Naive B cell (primary cell): ENCODE data around the gene TTC9B. TPM values are rescaled to one million over a fixed set of nuclear protein-coding genes. Genes with fewer than 3 reads are reported as not detected.

Source experiments
- ATAC-seq, 2 donors: fragments of 150-1000 bp; cut with Tn5 transposase; 2 replicates each; pipeline ENCODE4 v1.10.0; 2021; ENCODE audit warnings: low read depth in 2 of 2, mild to moderate bottlenecking in 2 of 2, moderate library complexity in 2 of 2
- DNase-seq: peaks from one replicate; pipeline ENCODE4 v3.0.0; 2022
- H3K27ac Mint-ChIP-seq, 6 donors: one replicate each; pipeline ENCODE4 v1.8.0; 2020 to 2022; ENCODE audit warnings: mild to moderate bottlenecking in 6 of 6, mixed read lengths in 6 of 6, moderate library complexity in 5 of 6, inconsistent platforms in 2 of 6
- H3K27me3 Mint-ChIP-seq, 3 donors: one replicate each; pipeline ENCODE4 v1.8.0; 2021 to 2022; ENCODE audit warnings: mixed read lengths in 3 of 3, mild to moderate bottlenecking in 1 of 3
- H3K36me3 Mint-ChIP-seq, 2 donors: one replicate each; pipeline ENCODE4 v1.8.0; 2020 to 2022; ENCODE audit warnings: mixed read lengths in 2 of 2, inconsistent platforms in 1 of 2, mild to moderate bottlenecking in 1 of 2
- H3K4me1 Mint-ChIP-seq, 3 donors: one replicate each; pipeline ENCODE4 v1.8.0; 2020 to 2022; ENCODE audit warnings: mixed read lengths in 3 of 3, inconsistent platforms in 1 of 3, mild to moderate bottlenecking in 1 of 3, moderate library complexity in 1 of 3
- H3K4me3 Mint-ChIP-seq, 8 donors: one replicate each; pipeline ENCODE4 v1.8.0; 2020 to 2022; ENCODE audit warnings: mild to moderate bottlenecking in 8 of 8, mixed read lengths in 8 of 8, moderate library complexity in 8 of 8, inconsistent platforms in 2 of 8
- H3K9me3 Mint-ChIP-seq, 7 donors: one replicate each; pipeline ENCODE4 v1.8.0; 2020 to 2022; ENCODE audit warnings: mixed read lengths in 7 of 7, mild to moderate bottlenecking in 5 of 7, inconsistent platforms in 2 of 7, moderate library complexity in 1 of 7
- polyA plus RNA-seq, 6 donors: library from polyadenylated mRNA; unstranded; fragments of 300-500 nt; fragmentation: Illumina TruSeq; gene quantifications; one replicate each; pipeline ENCODE4 v1.2.3, GENCODE V29; 2021; ENCODE audit warnings: low read depth in 6 of 6

TTC9B gene
- polyA plus RNA-seq, 6 donors from 2014 or later = not detected

DNA sequence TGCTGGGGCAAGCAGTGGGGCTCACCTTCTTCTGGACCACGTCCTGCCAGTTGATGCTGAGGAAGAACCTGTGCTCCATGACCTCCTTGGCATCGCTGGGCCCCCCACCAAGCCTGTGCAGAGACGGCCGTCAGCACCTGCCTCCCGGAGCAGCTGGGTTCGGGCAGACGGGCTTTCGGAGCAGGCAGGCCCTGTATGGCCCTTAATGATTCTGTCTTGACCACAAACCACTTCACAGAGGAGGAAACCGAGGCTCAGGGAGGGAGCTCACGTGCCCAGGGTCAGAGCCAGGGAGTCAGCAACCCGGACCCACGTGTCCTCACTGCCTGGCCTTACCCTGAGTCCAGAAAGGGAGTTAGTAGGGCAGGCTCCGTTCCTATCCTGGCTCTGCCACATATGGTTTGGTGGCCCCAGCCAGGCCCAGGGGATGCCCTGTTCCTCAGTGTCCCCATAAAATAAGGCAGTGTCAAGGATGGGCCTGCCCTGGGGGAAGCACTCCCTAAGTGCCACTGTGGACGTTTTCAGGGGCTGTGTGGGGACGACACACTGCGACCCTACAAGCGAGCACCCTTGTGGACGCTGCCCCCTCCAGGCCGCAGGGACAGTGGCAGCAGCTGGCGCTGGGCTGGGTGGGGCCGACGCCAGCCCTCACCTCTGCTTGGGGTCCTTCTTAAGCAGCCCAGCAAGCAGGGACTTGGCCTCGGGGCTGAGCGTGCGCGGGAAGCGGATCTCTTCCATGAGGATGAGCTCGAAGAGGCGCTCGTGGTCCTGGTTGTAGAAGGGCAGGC is 17.2 kb upstream of the TTC9B start:
- peaks cover 0 to 3% (median 0%) of the 10 kb centered on the region in 3 donors for H3K4me1 Mint-ChIP-seq
- peaks cover 5 to 25% of the 10 kb centered on the region in 2 donors for H3K36me3 Mint-ChIP-seq
- DNase-seq (no peak), ATAC-seq (no peak)
- no peak overlapping the region for H3K27ac Mint-ChIP-seq
- H3K4me3 Mint-ChIP-seq = no peak overlapping the region
- H3K9me3 Mint-ChIP-seq = no peaks in the 10 kb centered on the region
- H3K27me3 Mint-ChIP-seq = no peaks in the 10 kb centered on the region

DNA sequence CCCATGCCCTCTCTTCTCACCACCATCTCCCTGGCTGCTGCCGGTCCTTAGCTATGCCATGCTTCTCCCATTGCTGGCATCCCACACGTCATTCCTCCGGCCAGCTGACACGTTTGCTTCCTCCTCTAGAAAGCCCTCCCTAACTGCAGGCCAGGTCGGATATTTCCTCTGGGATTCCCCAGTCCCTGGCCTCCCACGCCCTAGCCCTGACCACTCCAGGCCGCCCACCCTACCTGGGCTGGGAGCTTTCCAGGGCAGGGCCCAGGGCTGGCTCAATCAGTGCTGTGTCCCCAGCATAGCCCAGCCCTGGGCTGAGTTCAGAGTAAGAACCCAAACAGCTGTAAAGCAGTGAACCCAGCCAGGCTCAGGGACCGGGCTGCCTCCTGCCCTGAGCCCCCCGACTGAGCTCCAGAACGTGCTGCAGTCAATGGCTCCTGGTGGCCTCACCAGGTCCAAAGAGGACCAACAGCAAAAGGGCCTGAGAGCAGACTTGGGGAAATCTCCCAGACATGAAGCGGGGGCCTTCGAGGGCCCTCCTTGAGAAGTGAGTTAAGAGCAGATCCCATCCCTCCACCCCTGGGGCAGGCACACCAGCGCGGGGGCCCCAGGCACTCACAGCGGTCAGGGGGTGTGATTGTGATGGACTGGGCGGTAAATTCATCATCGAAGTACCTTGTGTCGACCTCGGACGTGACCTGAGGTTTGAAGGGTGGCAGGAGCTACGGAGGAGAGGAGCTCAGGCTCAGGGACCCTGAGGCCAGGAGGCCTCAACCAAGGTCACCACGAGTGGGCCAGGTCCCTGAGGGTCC is 16.4 kb upstream of the TTC9B start:
- DNase-seq (no peak), ATAC-seq (no peak)
- Mint-ChIP-seq H3K27ac (peak overlapping the region in 2 of 6 donors; percentile 41 to 69), H3K4me1 (peaks cover 0 to 3% (median 0%) of the 10 kb centered on the region in 3 donors), H3K4me3 (peak overlapping the region in 1 of 8 donors; percentile 24), H3K9me3 (no peaks in the 10 kb centered on the region), H3K27me3 (no peaks in the 10 kb centered on the region), H3K36me3 (peaks cover 5 to 25% of the 10 kb centered on the region in 2 donors)

GRCh38 chr19:40233811-40234389 is 15.7 kb upstream of the TTC9B start:
- no peak for ATAC-seq
- Mint-ChIP-seq H3K27ac (peak overlapping the region in 1 of 6 donors; percentile 41), H3K27me3 (peaks cover 0 to 4% (median 0%) of the 10 kb centered on the region in 3 donors), H3K4me1 (peaks cover 0 to 3% (median 0%) of the 10 kb centered on the region in 3 donors), H3K9me3 (no peaks in the 10 kb centered on the region), H3K4me3 (no peak overlapping the region), H3K36me3 (peaks cover 5 to 25% of the 10 kb centered on the region in 2 donors)
- DNase-seq = no peak

GRCh38 chr19:40232949-40233810 is 15.0 kb upstream of the TTC9B start:
- Mint-ChIP-seq H3K27ac (peak overlapping the region in 1 of 6 donors; percentile 41), H3K36me3 (peaks cover 3 to 21% of the 10 kb centered on the region in 2 donors), H3K27me3 (peaks cover 0 to 4% (median 0%) of the 10 kb centered on the region in 3 donors), H3K4me1 (peaks cover 0 to 3% (median 2%) of the 10 kb centered on the region in 3 donors), H3K9me3 (no peaks in the 10 kb centered on the region), H3K4me3 (no peak overlapping the region)
- ATAC-seq (no peak), DNase-seq (no peak)

- no peak overlapping the region for H3K4me3 Mint-ChIP-seq
- H3K9me3 Mint-ChIP-seq = no peaks in the 10 kb centered on the region
- H3K4me1 Mint-ChIP-seq = peaks cover 0 to 5% (median 3%) of the 10 kb centered on the region in 3 donors
- H3K36me3 Mint-ChIP-seq = peaks cover 0 to 17% of the 10 kb centered on the region in 2 donors
- peaks cover 0 to 4% (median 0%) of the 10 kb centered on the region in 3 donors for H3K27me3 Mint-ChIP-seq
- H3K27ac Mint-ChIP-seq = no peak overlapping the region
- no peak for DNase-seq
- ATAC-seq = no peak
Measured at GRCh38 chr19:40232479-40232878, 14.3 kb upstream of the TTC9B start.

DNA sequence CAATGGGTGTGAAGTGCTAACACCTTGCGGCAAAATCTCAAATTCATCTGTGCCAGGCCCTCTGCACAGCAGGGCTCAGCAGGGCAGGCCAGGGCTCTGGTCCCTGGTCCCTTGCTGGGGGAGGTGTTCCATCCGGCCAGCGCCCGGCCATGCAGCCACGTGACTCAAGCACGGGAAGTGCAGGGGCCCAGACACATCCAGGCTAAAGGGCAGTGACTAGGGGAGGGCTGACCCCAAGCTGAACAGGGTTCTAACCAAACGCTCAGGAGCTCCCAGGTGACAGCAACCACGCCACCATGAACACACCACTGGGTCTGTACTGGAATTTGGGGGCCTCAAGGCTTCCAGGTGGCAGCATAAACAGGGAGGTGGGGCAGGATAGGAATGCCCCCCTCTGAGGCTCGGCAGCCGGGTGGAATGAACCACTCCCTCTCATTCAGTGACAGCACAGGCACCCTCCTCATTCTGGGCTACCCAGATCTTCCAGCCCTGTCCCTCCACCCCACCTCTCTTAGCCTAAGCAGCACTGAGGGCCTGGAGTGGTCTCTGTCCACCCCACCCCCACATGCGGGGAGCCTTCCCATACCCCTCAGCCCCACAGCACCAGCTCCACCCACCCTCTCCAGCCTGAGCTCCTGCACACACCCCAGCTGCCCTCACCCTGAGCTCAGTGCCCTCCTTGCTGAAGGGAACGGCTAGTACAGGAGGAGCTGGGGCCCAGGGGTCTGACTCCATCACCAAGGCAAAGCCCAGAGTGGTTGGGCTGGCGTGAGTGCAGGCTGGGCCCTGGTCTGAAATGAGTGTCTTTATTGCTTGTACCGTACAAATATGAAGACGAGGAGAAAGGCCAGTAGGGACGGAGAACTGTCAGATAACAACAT is 13.6 kb upstream of the TTC9B start:
- Mint-ChIP-seq H3K27me3 (peaks cover 3 to 4% (median 4%) of the 10 kb centered on the region in 3 donors), H3K36me3 (peaks cover 0 to 12% of the 10 kb centered on the region in 2 donors), H3K4me1 (peaks cover 0 to 5% (median 5%) of the 10 kb centered on the region in 3 donors), H3K9me3 (no peaks in the 10 kb centered on the region), H3K27ac (peak overlapping the region in 2 of 6 donors; percentile 19 to 78), H3K4me3 (peak overlapping the region in 1 of 8 donors; percentile 69)
- DNase-seq = no peak
- ATAC-seq = no peak

- Mint-ChIP-seq H3K4me3 (no peak overlapping the region), H3K9me3 (peaks cover 0 to 2% (median 0%) of the 10 kb centered on the region in 7 donors), H3K27me3 (peaks cover 5 to 11% (median 10%) of the 10 kb centered on the region in 3 donors), H3K36me3 (peaks cover 0 to 8% of the 10 kb centered on the region in 2 donors), H3K27ac (peak overlapping the region in 1 of 6 donors; percentile 78), H3K4me1 (peaks cover 1 to 9% (median 9%) of the 10 kb centered on the region in 3 donors)
- DNase-seq (no peak), ATAC-seq (no peak)
Measured at GRCh38 chr19:40231057-40231456, 12.9 kb upstream of the TTC9B start.

GRCh38 chr19:40229926-40230417 is 11.8 kb upstream of the TTC9B start:
- H3K27me3 Mint-ChIP-seq = peaks cover 14 to 22% (median 21%) of the 10 kb centered on the region in 3 donors
- peaks cover 11 to 17% (median 17%) of the 10 kb centered on the region in 3 donors for H3K4me1 Mint-ChIP-seq
- H3K9me3 Mint-ChIP-seq = peaks cover 0 to 7% (median 4%) of the 10 kb centered on the region in 7 donors
- peaks cover 6 to 18% of the 10 kb centered on the region in 2 donors for H3K36me3 Mint-ChIP-seq
- peak overlapping the region in 1 of 6 donors; percentile 7 for H3K27ac Mint-ChIP-seq
- ATAC-seq (no peak), DNase-seq (no peak)
- no peak overlapping the region for H3K4me3 Mint-ChIP-seq

GRCh38 chr19:40229484-40229883 is 11.3 kb upstream of the TTC9B start:
- Mint-ChIP-seq H3K9me3 (peaks cover 0 to 7% (median 4%) of the 10 kb centered on the region in 7 donors), H3K27ac (peak overlapping the region in 2 of 6 donors; percentile 7 to 82), H3K27me3 (peaks cover 14 to 27% (median 26%) of the 10 kb centered on the region in 3 donors), H3K36me3 (peaks cover 6 to 16% of the 10 kb centered on the region in 2 donors), H3K4me1 (peaks cover 13 to 21% (median 17%) of the 10 kb centered on the region in 3 donors), H3K4me3 (no peak overlapping the region)
- DNase-seq (no peak), ATAC-seq (no peak)

DNA sequence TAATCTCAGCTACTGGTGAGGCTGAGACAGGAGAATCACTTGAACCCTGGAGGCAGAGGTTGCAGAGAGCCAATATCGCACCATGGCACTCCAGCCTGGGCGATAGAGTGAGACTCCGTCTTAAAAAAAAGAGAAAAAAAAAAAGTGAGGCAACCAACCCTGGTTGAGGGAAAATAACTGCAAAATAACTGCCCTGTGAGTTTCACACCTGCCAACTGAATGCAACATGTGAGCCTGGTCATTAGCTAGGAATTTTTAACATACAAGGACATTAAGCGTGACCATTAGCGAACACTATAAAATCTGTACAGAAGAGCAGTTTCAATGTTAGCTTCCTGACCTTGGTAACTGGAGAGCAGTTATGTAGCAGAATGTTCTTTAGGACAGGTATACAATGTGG is 10.7 kb upstream of the TTC9B start:
- H3K9me3 Mint-ChIP-seq = peaks cover 0 to 7% (median 4%) of the 10 kb centered on the region in 7 donors
- peaks cover 14 to 33% (median 31%) of the 10 kb centered on the region in 3 donors for H3K27me3 Mint-ChIP-seq
- DNase-seq = no peak
- ATAC-seq = no peak
- H3K4me3 Mint-ChIP-seq = no peak overlapping the region
- peaks cover 13 to 21% (median 17%) of the 10 kb centered on the region in 3 donors for H3K4me1 Mint-ChIP-seq
- peaks cover 6 to 10% of the 10 kb centered on the region in 2 donors for H3K36me3 Mint-ChIP-seq
- H3K27ac Mint-ChIP-seq = no peak overlapping the region

GRCh38 chr19:40228346-40228745 is 10.2 kb upstream of the TTC9B start:
- DNase-seq (no peak), ATAC-seq (no peak)
- H3K4me3 Mint-ChIP-seq = no peak overlapping the region
- peaks cover 13 to 21% (median 17%) of the 10 kb centered on the region in 3 donors for H3K4me1 Mint-ChIP-seq
- H3K27me3 Mint-ChIP-seq = peaks cover 14 to 33% (median 31%) of the 10 kb centered on the region in 3 donors
- peaks cover 6 to 10% of the 10 kb centered on the region in 2 donors for H3K36me3 Mint-ChIP-seq
- peak overlapping the region in 3 of 6 donors; percentile 33 to 78 (median 72) for H3K27ac Mint-ChIP-seq
- H3K9me3 Mint-ChIP-seq = peaks cover 0 to 7% (median 4%) of the 10 kb centered on the region in 7 donors
